ENCODE results near the gene SPG11. TPM values are rescaled to one million over a fixed set of nuclear protein-coding genes. Genes with fewer than 3 reads are reported as not detected.

The SPG11 gene
- total and polyA plus RNA-seq, 9 of the 15 experiments (the other 6 are each of a cell fraction or from before 2014, with no cell fraction given) = 23.3 to 71.2 (median 45.6) TPM

GRCh38 chr15:44633603-44634002 is 29.9 kb downstream of the SPG11 start (continued):
- TF ChIP-seq ATF2 (CRISPR knock-in tag; IDR thresholded peaks at IDR 0.05) = no peak
- TF ChIP-seq, protein P1, sequence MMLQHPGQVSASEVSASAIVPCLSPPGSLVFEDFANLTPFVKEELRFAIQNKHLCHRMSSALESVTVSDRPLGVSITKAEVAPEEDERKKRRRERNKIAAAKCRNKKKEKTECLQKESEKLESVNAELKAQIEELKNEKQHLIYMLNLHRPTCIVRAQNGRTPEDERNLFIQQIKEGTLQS (IDR thresholded peaks at IDR 0.05) = peak; percentile 67; the same call in 1 of the 2 replicates
- TF ChIP-seq, protein P1 (CRISPR knock-in tag; conservative IDR thresholded peaks at IDR 0.05) = no peak
- peak; percentile 16 for TF ChIP-seq MEIS2 (IDR thresholded peaks at IDR 0.05; ENCODE audit: partially characterized antibody)
- TF ChIP-seq ZNF408 (CRISPR knock-in tag; IDR thresholded peaks at IDR 0.05; ENCODE audit: low read depth) = no peak
- no peak for TF ChIP-seq MAZ (CRISPR knock-in tag; conservative IDR thresholded peaks at IDR 0.05 in 1 of 2, IDR thresholded peaks at IDR 0.05 in 1 of 2)
- TF ChIP-seq, protein P2, sequence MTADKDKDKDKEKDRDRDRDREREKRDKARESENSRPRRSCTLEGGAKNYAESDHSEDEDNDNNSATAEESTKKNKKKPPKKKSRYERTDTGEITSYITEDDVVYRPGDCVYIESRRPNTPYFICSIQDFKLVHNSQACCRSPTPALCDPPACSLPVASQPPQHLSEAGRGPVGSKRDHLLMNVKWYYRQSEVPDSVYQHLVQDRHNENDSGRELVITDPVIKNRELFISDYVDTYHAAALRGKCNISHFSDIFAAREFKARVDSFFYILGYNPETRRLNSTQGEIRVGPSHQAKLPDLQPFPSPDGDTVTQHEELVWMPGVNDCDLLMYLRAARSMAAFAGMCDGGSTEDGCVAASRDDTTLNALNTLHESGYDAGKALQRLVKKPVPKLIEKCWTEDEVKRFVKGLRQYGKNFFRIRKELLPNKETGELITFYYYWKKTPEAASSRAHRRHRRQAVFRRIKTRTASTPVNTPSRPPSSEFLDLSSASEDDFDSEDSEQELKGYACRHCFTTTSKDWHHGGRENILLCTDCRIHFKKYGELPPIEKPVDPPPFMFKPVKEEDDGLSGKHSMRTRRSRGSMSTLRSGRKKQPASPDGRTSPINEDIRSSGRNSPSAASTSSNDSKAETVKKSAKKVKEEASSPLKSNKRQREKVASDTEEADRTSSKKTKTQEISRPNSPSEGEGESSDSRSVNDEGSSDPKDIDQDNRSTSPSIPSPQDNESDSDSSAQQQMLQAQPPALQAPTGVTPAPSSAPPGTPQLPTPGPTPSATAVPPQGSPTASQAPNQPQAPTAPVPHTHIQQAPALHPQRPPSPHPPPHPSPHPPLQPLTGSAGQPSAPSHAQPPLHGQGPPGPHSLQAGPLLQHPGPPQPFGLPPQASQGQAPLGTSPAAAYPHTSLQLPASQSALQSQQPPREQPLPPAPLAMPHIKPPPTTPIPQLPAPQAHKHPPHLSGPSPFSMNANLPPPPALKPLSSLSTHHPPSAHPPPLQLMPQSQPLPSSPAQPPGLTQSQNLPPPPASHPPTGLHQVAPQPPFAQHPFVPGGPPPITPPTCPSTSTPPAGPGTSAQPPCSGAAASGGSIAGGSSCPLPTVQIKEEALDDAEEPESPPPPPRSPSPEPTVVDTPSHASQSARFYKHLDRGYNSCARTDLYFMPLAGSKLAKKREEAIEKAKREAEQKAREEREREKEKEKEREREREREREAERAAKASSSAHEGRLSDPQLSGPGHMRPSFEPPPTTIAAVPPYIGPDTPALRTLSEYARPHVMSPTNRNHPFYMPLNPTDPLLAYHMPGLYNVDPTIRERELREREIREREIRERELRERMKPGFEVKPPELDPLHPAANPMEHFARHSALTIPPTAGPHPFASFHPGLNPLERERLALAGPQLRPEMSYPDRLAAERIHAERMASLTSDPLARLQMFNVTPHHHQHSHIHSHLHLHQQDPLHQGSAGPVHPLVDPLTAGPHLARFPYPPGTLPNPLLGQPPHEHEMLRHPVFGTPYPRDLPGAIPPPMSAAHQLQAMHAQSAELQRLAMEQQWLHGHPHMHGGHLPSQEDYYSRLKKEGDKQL (CRISPR knock-in tag; IDR thresholded peaks at IDR 0.05; ENCODE audit: borderline replicate concordance) = no peak
- TF ChIP-seq TRIM24 (IDR thresholded peaks at IDR 0.05) = peak in 1 of 2 experiments; percentile 26; a peak in 2 of 4 replicates
- no peak for TF ChIP-seq DNMT1 (IDR thresholded peaks at IDR 0.05)
- TF ChIP-seq FOSL1 (tag; conservative IDR thresholded peaks at IDR 0.05) = 0 out of 2 replicates have a peak, but pooled peaks have one; percentile 11
- TF ChIP-seq E2F1 (CRISPR knock-in tag; IDR thresholded peaks at IDR 0.05) = no peak
- TF ChIP-seq, protein P3, sequence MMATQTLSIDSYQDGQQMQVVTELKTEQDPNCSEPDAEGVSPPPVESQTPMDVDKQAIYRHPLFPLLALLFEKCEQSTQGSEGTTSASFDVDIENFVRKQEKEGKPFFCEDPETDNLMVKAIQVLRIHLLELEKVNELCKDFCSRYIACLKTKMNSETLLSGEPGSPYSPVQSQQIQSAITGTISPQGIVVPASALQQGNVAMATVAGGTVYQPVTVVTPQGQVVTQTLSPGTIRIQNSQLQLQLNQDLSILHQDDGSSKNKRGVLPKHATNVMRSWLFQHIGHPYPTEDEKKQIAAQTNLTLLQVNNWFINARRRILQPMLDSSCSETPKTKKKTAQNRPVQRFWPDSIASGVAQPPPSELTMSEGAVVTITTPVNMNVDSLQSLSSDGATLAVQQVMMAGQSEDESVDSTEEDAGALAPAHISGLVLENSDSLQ (IDR thresholded peaks at IDR 0.05) = 0 out of 2 replicates have a peak, but pooled peaks have one; percentile 15

All from K562 (cell line).